ENCODE measurements around the gene CERS1. TPM values are rescaled to one million over a fixed set of nuclear protein-coding genes. Genes with fewer than 3 reads are reported as not detected.
A peak's percentile ranks its signal among the peaks of the same experiment; 100 is the strongest.

The CERS1 gene, protein sequence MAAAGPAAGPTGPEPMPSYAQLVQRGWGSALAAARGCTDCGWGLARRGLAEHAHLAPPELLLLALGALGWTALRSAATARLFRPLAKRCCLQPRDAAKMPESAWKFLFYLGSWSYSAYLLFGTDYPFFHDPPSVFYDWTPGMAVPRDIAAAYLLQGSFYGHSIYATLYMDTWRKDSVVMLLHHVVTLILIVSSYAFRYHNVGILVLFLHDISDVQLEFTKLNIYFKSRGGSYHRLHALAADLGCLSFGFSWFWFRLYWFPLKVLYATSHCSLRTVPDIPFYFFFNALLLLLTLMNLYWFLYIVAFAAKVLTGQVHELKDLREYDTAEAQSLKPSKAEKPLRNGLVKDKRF
- total RNA-seq (2014; rRNA removed; shearing (Covaris generic); ENCODE audit: low replicate concordance): 7.7 and 13.1 TPM in 2 replicates

GRCh38 chr19:18895824-18896341 lies at the start of gene CERS1:
TSS of gene CERS1 (minus strand) at chr19:18896158. CDS start at chr19:18896072, 86 bp downstream.
- in situ Hi-C loops (cut with HindIII; ENCODE audit: low pct_unique_long_range_greater_than_20kb, low sequenced_read_pairs): no loop called here
- no peak for DNase-seq (ENCODE audit: low read depth)

GRCh38 chr19:18945297-18945696 lies 49.3 kb upstream of the CERS1 start:
- no peak for DNase-seq (ENCODE audit: low read depth)
- in situ Hi-C loops (cut with HindIII; ENCODE audit: low pct_unique_long_range_greater_than_20kb, low sequenced_read_pairs): no loop called here

- in situ Hi-C loops (cut with HindIII; ENCODE audit: low pct_unique_long_range_greater_than_20kb, low sequenced_read_pairs): no loop called here
- no peak for DNase-seq (ENCODE audit: low read depth)
Observed at GRCh38 chr19:18943465-18943864, 47.5 kb upstream of the CERS1 start.

GRCh38 chr19:18942692-18943091 lies 46.7 kb upstream of the CERS1 start:
- no peak for DNase-seq (ENCODE audit: low read depth)
- in situ Hi-C loops (cut with HindIII; ENCODE audit: low pct_unique_long_range_greater_than_20kb, low sequenced_read_pairs): no loop called here

GRCh38 chr19:18941628-18942354 lies 45.8 kb upstream of the CERS1 start:
- DNase-seq (ENCODE audit: low read depth): no peak
- in situ Hi-C loops (cut with HindIII; ENCODE audit: low pct_unique_long_range_greater_than_20kb, low sequenced_read_pairs): no loop called here

- DNase-seq (ENCODE audit: low read depth): no peak
- in situ Hi-C loops (cut with HindIII; ENCODE audit: low pct_unique_long_range_greater_than_20kb, low sequenced_read_pairs): no loop called here
Observed at GRCh38 chr19:18940769-18941627, 45.0 kb upstream of the CERS1 start, which contains the start of gene HOMER3. TSS of gene HOMER3 (minus strand) at chr19:18941217. CDS start at chr19:18938982, 2,235 bp downstream.

DNA sequence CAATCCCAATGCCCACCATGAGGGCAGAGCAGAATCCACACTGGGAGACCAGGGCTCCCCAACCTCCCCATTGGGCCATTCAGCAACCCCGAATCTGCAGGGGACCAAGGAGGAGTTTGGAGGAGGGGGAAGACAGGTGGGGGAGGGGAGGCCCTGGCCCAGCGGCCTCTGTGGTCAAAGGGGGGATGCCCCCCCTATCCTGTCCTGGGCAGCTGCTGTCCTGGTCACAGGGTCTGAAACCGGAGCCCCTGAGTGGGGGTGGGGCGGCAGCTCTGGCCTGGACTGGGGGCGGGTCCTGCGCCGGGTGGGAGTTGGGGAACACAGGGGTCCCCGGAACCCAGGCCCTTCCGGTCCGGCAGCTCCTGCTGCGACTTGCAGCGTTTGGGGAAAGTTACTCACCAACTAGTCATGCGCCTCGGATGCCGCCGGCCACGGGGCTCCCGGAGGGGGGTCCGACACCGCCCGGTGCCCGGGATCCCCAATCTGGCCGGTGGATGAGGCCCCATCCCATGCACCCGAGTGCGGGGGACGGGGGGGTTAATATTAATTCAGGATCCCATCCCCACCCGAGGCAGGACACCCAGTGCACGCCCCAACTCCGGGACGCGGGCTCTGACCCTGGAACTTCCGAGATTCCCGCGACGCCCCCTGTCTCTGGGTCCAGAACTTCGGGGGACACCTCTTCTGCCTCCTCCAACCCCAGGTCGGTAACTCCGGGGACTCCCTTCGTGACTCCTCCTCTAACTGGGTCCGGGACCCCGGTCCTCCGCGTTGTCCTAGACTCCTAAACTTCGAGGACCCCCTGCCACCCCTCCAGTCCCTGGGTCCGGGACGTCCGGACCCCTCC lies 44.2 kb upstream of the CERS1 start:
- DNase-seq (ENCODE audit: low read depth): peak; percentile 33
- in situ Hi-C loops (cut with HindIII; ENCODE audit: low pct_unique_long_range_greater_than_20kb, low sequenced_read_pairs): no loop called here

GRCh38 chr19:18939163-18939562 lies 43.2 kb upstream of the CERS1 start:
- DNase-seq (ENCODE audit: low read depth): no peak
- in situ Hi-C loops (cut with HindIII; ENCODE audit: low pct_unique_long_range_greater_than_20kb, low sequenced_read_pairs): no loop called here

GRCh38 chr19:18933297-18933696 lies 37.3 kb upstream of the CERS1 start:
- no peak for DNase-seq (ENCODE audit: low read depth)
- in situ Hi-C loops (cut with HindIII; ENCODE audit: low pct_unique_long_range_greater_than_20kb, low sequenced_read_pairs): no loop called here

- in situ Hi-C loops (cut with HindIII; ENCODE audit: low pct_unique_long_range_greater_than_20kb, low sequenced_read_pairs): no loop called here
- DNase-seq (ENCODE audit: low read depth): no peak
Observed at GRCh38 chr19:18932216-18932841, 36.4 kb upstream of the CERS1 start.

GRCh38 chr19:18931316-18932162 lies 35.6 kb upstream of the CERS1 start:
- DNase-seq (ENCODE audit: low read depth): no peak
- in situ Hi-C loops (cut with HindIII; ENCODE audit: low pct_unique_long_range_greater_than_20kb, low sequenced_read_pairs): no loop called here

DNA sequence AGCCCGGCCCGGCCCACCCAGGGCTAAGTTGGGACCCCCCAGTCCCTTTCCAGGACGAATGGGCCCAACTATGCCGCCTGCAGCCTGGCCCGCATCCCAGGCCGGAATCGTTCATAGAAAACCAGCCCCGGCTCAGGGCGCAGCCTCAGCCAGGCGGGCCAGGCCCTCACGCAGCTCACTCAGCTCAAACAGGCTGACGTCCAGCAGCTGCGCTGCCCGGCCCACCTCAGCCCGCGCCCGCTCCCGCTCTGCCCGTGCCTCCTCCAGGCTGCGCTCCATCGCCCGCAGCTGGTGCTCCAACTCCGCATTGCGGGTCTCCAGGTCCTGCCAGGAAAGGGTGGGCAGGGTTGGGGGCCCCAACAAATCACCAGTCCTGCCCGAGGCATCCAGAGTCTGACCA lies 33.4 kb upstream of the CERS1 start:
- in situ Hi-C loops (cut with HindIII; ENCODE audit: low pct_unique_long_range_greater_than_20kb, low sequenced_read_pairs): no loop called here
- no peak for DNase-seq (ENCODE audit: low read depth)

GRCh38 chr19:18928018-18928805 lies 32.3 kb upstream of the CERS1 start:
- in situ Hi-C loops (cut with HindIII; ENCODE audit: low pct_unique_long_range_greater_than_20kb, low sequenced_read_pairs): no loop called here
- no peak for DNase-seq (ENCODE audit: low read depth)

- no peak for DNase-seq (ENCODE audit: low read depth)
- in situ Hi-C loops (cut with HindIII; ENCODE audit: low pct_unique_long_range_greater_than_20kb, low sequenced_read_pairs): no loop called here
Observed at GRCh38 chr19:18924684-18925213, 28.8 kb upstream of the CERS1 start.

- no peak for DNase-seq (ENCODE audit: low read depth)
- in situ Hi-C loops (cut with HindIII; ENCODE audit: low pct_unique_long_range_greater_than_20kb, low sequenced_read_pairs): no loop called here
Observed at GRCh38 chr19:18922228-18922985, 26.4 kb upstream of the CERS1 start.
